Endothelial cell of umbilical vein (primary cell): ENCODE data around the gene MAST4.

Source experiments
- CTCF ChIP-seq, 2 donors: IDR thresholded peaks; 1 replicate in 1 of 2; 2 replicates in 1 of 2; pipeline ENCODE4 v1.5.1; 2011; ENCODE audit warnings: low read length in 2 of 2, mild to moderate bottlenecking in 2 of 2, moderate library complexity in 2 of 2, control low read depth in 1 of 2, inconsistent platforms in 1 of 2, low read depth in 1 of 2; ENCODE audit not compliant: insufficient read depth in 1 of 2; ENCODE audit errors: extremely low read depth in 1 of 2
- EZH2 ChIP-seq: IDR thresholded peaks from 2 replicates; pipeline ENCODE4 v1.6.1; 2012; ENCODE audit warnings: borderline replicate concordance, low read depth, mild to moderate bottlenecking, moderate library complexity, low read length, inconsistent platforms; ENCODE audit not compliant: severe bottlenecking
- MAX ChIP-seq: IDR thresholded peaks from 2 replicates; pipeline ENCODE4 v1.6.1; 2011; ENCODE audit not compliant: insufficient read depth, insufficient read length
- MYC ChIP-seq: IDR thresholded peaks from one replicate; pipeline ENCODE4 v1.6.1; 2011; ENCODE audit warnings: mild to moderate bottlenecking, low read depth, low read length
- POLR2A ChIP-seq: IDR thresholded peaks from 2 replicates; pipeline ENCODE4 v1.6.1; 2012; ENCODE audit warnings: low read depth, mild to moderate bottlenecking, control low read depth, low read length
- POLR2AphosphoS5 ChIP-seq: IDR thresholded peaks from 2 replicates; pipeline ENCODE4 v1.6.1; 2012; ENCODE audit warnings: low read depth, mild to moderate bottlenecking, control low read depth, low read length, moderate library complexity; ENCODE audit not compliant: insufficient read depth

- TF ChIP-seq POLR2A (no peak), CTCF (IDR thresholded peaks at IDR 0.05; ENCODE audit: extremely low read depth in 1 of 2, insufficient read depth in 1 of 2, low read depth in 1 of 2, low read length in 2 of 2) (no peak), MAX (no peak), EZH2 (no peak), MYC (no peak), POLR2AphosphoS5 (no peak)
Measured at GRCh38 chr5:67214707-67215447, 618.7 kb downstream of the MAST4 start.
